BE2C (cell line): ENCODE measurements around the gene CCDC146.
A peak's percentile ranks its signal among the peaks of the same experiment; 100 is the strongest.

Source experiments
- DNase-seq: peaks from one replicate; pipeline ENCODE4 v3.0.0-alpha.2; 2020
- H3K27me3 ChIP-seq: fragments of 250-450 bp; sonication (Bioruptor Pico); 2 replicates; pipeline ENCODE4 v1.5.1; 2020; ENCODE audit warnings: mild to moderate bottlenecking
- H3K36me3 ChIP-seq: fragments of 250-450 bp; sonication (Bioruptor Pico); 2 replicates; pipeline ENCODE4 v1.5.1; 2020; ENCODE audit warnings: mild to moderate bottlenecking
- H3K4me1 ChIP-seq: fragments of 250-450 bp; sonication (Bioruptor Pico); 2 replicates; pipeline ENCODE4 v1.5.1; 2020
- H3K4me3 ChIP-seq: 2 replicates; pipeline ENCODE4 v1.5.1; 2011; ENCODE audit warnings: low read depth, low read length
- H3K9me3 ChIP-seq: fragments of 250-450 bp; sonication (Bioruptor Pico); 2 replicates; pipeline ENCODE4 v1.5.1; 2020
- TF ChIP-seq, protein P1 (sequence below): IDR thresholded peaks from 2 replicates; pipeline ENCODE4 v1.5.1; 2012; ENCODE audit warnings: mild to moderate bottlenecking, low read depth, low read length

The CCDC146 gene

GRCh38 chr7:77246026-77246640, 123.7 kb downstream of the CCDC146 start:
- Histone ChIP-seq H3K4me1 (no peaks in the 10 kb centered on the region; the same call in none of the 2 replicates), H3K4me3 (no peak overlapping the region), H3K9me3 (no peaks in the 10 kb centered on the region), H3K36me3 (no peaks in the 10 kb centered on the region), H3K27me3 (peaks cover 3% of the 10 kb centered on the region; the same call in 1 of the 2 replicates)
- TF ChIP-seq, protein P1, sequence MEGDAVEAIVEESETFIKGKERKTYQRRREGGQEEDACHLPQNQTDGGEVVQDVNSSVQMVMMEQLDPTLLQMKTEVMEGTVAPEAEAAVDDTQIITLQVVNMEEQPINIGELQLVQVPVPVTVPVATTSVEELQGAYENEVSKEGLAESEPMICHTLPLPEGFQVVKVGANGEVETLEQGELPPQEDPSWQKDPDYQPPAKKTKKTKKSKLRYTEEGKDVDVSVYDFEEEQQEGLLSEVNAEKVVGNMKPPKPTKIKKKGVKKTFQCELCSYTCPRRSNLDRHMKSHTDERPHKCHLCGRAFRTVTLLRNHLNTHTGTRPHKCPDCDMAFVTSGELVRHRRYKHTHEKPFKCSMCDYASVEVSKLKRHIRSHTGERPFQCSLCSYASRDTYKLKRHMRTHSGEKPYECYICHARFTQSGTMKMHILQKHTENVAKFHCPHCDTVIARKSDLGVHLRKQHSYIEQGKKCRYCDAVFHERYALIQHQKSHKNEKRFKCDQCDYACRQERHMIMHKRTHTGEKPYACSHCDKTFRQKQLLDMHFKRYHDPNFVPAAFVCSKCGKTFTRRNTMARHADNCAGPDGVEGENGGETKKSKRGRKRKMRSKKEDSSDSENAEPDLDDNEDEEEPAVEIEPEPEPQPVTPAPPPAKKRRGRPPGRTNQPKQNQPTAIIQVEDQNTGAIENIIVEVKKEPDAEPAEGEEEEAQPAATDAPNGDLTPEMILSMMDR = no peak
- no peak for DNase-seq

- H3K36me3 ChIP-seq = no peaks in the 10 kb centered on the region
- H3K9me3 ChIP-seq = no peaks in the 10 kb centered on the region
- H3K4me1 ChIP-seq = no peaks in the 10 kb centered on the region; the same call in none of the 2 replicates
- H3K27me3 ChIP-seq = peaks cover 7% of the 10 kb centered on the region
- peak; percentile 84 for DNase-seq
- no peak overlapping the region for H3K4me3 ChIP-seq
- TF ChIP-seq, protein P1 = peak; percentile 89
These were observed 124.9 kb downstream of the CCDC146 start for GRCh38 chr7:77247206-77247850.

DNA sequence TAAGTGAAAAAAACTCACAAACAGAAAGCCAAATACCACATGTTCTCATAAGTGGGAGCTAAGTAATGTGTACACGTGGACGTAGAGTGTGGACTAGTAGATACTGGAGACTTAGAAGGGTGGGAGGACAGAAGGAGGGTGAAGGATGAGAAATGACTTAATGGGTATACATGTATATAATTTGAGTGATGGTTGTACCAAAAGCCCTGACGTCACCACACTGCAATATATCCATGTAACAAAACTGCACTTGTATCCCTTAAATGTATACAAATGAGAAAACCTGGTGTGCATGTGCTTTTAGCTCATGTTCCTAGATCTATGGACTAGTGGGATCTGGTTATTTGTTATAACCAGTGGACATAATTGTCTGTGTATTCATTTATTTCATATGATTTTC, 125.7 kb downstream of the CCDC146 start:
- peaks cover 7% of the 10 kb centered on the region for H3K27me3 ChIP-seq
- no peaks in the 10 kb centered on the region for H3K9me3 ChIP-seq
- TF ChIP-seq, protein P1 = no peak

GRCh38 chr7:77252506-77252905, 130.1 kb downstream of the CCDC146 start:
- DNase-seq = no peak
- Histone ChIP-seq H3K9me3 (no peaks in the 10 kb centered on the region), H3K27me3 (peaks cover 7% of the 10 kb centered on the region), H3K4me1 (no peaks in the 10 kb centered on the region), H3K36me3 (no peaks in the 10 kb centered on the region), H3K4me3 (no peak overlapping the region)
- TF ChIP-seq, protein P1 = no peak

More for the DNA sequence above, 125.7 kb downstream of the CCDC146 start:
- DNase-seq = no peak
- Histone ChIP-seq H3K4me1 (no peaks in the 10 kb centered on the region; the same call in none of the 2 replicates), H3K4me3 (no peak overlapping the region), H3K36me3 (no peaks in the 10 kb centered on the region)

GRCh38 chr7:77253151-77253550, 130.7 kb downstream of the CCDC146 start:
- no peaks in the 10 kb centered on the region for H3K9me3 ChIP-seq
- no peak for DNase-seq
- TF ChIP-seq, protein P1 = no peak
- H3K4me1 ChIP-seq = no peaks in the 10 kb centered on the region; the same call in 1 of the 2 replicates
- H3K4me3 ChIP-seq = no peak overlapping the region
- H3K27me3 ChIP-seq = peaks cover 7% of the 10 kb centered on the region
- H3K36me3 ChIP-seq = no peaks in the 10 kb centered on the region

DNA sequence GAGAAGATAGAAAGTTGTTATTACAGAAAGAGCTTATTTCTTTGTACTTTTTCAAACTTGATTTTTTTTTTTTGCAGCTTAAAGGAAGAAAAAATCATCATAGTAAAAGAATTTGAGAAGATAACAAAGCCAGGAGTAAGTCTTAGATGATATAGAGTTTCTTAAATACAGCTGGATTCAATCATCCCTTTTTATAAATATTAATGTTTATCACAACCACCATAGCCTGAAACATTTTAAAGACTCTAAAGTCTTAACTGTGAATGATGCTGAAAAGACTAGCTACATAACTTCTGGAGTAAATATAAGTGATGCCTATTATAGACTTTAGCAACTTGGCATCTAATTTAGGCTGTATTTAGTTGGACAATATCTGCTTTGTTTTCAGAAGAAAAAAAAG, 132.0 kb downstream of the CCDC146 start:
- TF ChIP-seq, protein P1 = no peak
- Histone ChIP-seq H3K36me3 (no peaks in the 10 kb centered on the region), H3K9me3 (no peaks in the 10 kb centered on the region), H3K27me3 (peaks cover 4% of the 10 kb centered on the region), H3K4me3 (no peak overlapping the region), H3K4me1 (no peaks in the 10 kb centered on the region; the same call in 1 of the 2 replicates)
- DNase-seq = no peak
